ENCODE results near the gene MPP2.

GRCh38 chr17:43860927-43861622, 46.3 kb downstream of the MPP2 start:
- TF ChIP-seq CTCF (conservative IDR thresholded peaks at IDR 0.05; ENCODE audit: low read depth, low read length) = no peak
- TF ChIP-seq EZH2 (IDR thresholded peaks at IDR 0.05; ENCODE audit: borderline replicate concordance, low read depth, low read length, poor library complexity, severe bottlenecking) = no peak
